ENCODE data around the gene FCSK.

Gene FCSK

GRCh38 chr16:70495425-70496182, 41.2 kb downstream of the FCSK start:
- H3K27me3 ChIP-seq (ENCODE audit: insufficient read depth, poor library complexity, severe bottlenecking): no peaks in the 10 kb centered on the region
- no peak for DNase-seq (ENCODE audit: low read depth in 1 of 2, low spot score in 1 of 2)
- no peak overlapping the region for H3K27ac ChIP-seq (replicated peaks)
- no peak for TF ChIP-seq GABPA (IDR thresholded peaks at IDR 0.05; ENCODE audit: low read depth)
- no peak for TF ChIP-seq POLR2AphosphoS5 (IDR thresholded peaks at IDR 0.05; ENCODE audit: low read depth)
- TF ChIP-seq SPI1 (IDR thresholded peaks at IDR 0.05; ENCODE audit: borderline replicate concordance, low read depth): no peak
- no peak for TF ChIP-seq REST (IDR thresholded peaks at IDR 0.05; ENCODE audit: insufficient replicate concordance, low read depth)
- TF ChIP-seq CTCF (IDR thresholded peaks at IDR 0.05; ENCODE audit: insufficient read depth, low read length): no peak
- H3K4me3 ChIP-seq (replicated peaks; ENCODE audit: insufficient read depth, low read length): no peak overlapping the region

- DNase-seq (ENCODE audit: low read depth in 1 of 2, low spot score in 1 of 2): no peak
- Histone ChIP-seq H3K4me3 (replicated peaks; ENCODE audit: insufficient read depth, low read length) (no peak overlapping the region), H3K27me3 (ENCODE audit: insufficient read depth, poor library complexity, severe bottlenecking) (no peaks in the 10 kb centered on the region), H3K27ac (replicated peaks) (no peak overlapping the region)
- no peak for TF ChIP-seq SPI1 (IDR thresholded peaks at IDR 0.05; ENCODE audit: borderline replicate concordance, low read depth)
- TF ChIP-seq GABPA (IDR thresholded peaks at IDR 0.05; ENCODE audit: low read depth): no peak
- TF ChIP-seq REST (IDR thresholded peaks at IDR 0.05; ENCODE audit: insufficient replicate concordance, low read depth): no peak
- no peak for TF ChIP-seq POLR2AphosphoS5 (IDR thresholded peaks at IDR 0.05; ENCODE audit: low read depth)
These were observed 42.1 kb downstream of the FCSK start for GRCh38 chr16:70496513-70496912.

DNA sequence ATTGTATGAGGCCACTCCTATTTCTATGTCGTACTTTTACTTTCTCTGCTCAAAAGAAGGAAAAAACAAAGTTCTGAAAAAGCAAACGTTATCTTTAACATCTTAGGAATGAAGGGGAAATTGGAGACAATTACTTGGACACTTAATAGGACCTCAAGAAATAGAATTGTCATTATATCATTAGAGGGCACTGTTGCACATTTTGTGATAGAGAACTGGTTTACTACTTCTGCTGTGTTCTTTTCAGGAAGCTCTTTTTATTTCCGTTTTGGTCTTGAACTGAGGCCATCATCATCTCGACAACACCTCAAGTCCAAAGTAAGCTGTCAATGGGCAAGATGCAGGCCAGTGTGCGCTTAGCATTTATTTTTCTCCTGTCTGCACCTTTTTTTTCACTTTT, 54.4 kb downstream of the FCSK start:
- no peak overlapping the region for H3K27ac ChIP-seq (replicated peaks)
- no peak for DNase-seq (ENCODE audit: low read depth in 1 of 2, low spot score in 1 of 2)
- no peak overlapping the region for H3K4me3 ChIP-seq (replicated peaks; ENCODE audit: insufficient read depth, low read length)
- TF ChIP-seq CTCF (IDR thresholded peaks at IDR 0.05; ENCODE audit: insufficient read depth, low read length) (peak; percentile 12), SPI1 (IDR thresholded peaks at IDR 0.05; ENCODE audit: borderline replicate concordance, low read depth) (no peak)
- no peaks in the 10 kb centered on the region for H3K27me3 ChIP-seq (ENCODE audit: insufficient read depth, poor library complexity, severe bottlenecking)

- TF ChIP-seq CTCF (IDR thresholded peaks at IDR 0.05; ENCODE audit: insufficient read depth, low read length): no peak
- TF ChIP-seq REST (IDR thresholded peaks at IDR 0.05; ENCODE audit: insufficient replicate concordance, low read depth): no peak
- no peak for DNase-seq (ENCODE audit: low read depth in 1 of 2, low spot score in 1 of 2)
- Histone ChIP-seq H3K4me3 (replicated peaks; ENCODE audit: insufficient read depth, low read length) (no peak overlapping the region), H3K27ac (replicated peaks) (no peak overlapping the region), H3K27me3 (ENCODE audit: insufficient read depth, poor library complexity, severe bottlenecking) (no peaks in the 10 kb centered on the region)
These were observed 55.8 kb downstream of the FCSK start for GRCh38 chr16:70510216-70510615.
